Nephron (organoid): Measurements from ENCODE around the gene ZNF141.
A peak's percentile ranks its signal among the peaks of the same experiment; 100 is the strongest.

Source experiments
- H3K27ac Mint-ChIP-seq, 3 experiments: 2 replicates each; pipeline ENCODE4 v1.8.0; 2020; ENCODE audit warnings: mixed read lengths in 3 of 3, mild to moderate bottlenecking in 2 of 3, moderate library complexity in 1 of 3
- H3K27me3 Mint-ChIP-seq: 2 replicates; pipeline ENCODE4 v1.8.0; 2021; ENCODE audit warnings: low read depth, mild to moderate bottlenecking, moderate library complexity, mixed read lengths
- H3K36me3 Mint-ChIP-seq: 2 replicates; pipeline ENCODE4 v1.8.0; 2020; ENCODE audit warnings: low read depth, mixed read lengths
- H3K4me1 Mint-ChIP-seq: 2 replicates; pipeline ENCODE4 v1.8.0; 2020; ENCODE audit warnings: mixed read lengths
- H3K4me3 Mint-ChIP-seq, 3 experiments: 2 replicates each; pipeline ENCODE4 v1.8.0; 2020; ENCODE audit warnings: mild to moderate bottlenecking in 3 of 3, mixed read lengths in 3 of 3, moderate library complexity in 2 of 3
- H3K9me3 Mint-ChIP-seq: 2 replicates; pipeline ENCODE4 v1.8.0; 2020; ENCODE audit warnings: mixed read lengths
- TF ChIP-seq, protein P1 (sequence below), 3 experiments: fragments of 200-600 bp; sonication (generic); IDR thresholded peaks; one replicate each; pipeline ENCODE4 v1.5.0; 2021; ENCODE audit warnings: antibody characterized with exemption in 3 of 3; ENCODE audit not compliant: unreplicated experiment in 3 of 3

The ZNF141 gene

DNA sequence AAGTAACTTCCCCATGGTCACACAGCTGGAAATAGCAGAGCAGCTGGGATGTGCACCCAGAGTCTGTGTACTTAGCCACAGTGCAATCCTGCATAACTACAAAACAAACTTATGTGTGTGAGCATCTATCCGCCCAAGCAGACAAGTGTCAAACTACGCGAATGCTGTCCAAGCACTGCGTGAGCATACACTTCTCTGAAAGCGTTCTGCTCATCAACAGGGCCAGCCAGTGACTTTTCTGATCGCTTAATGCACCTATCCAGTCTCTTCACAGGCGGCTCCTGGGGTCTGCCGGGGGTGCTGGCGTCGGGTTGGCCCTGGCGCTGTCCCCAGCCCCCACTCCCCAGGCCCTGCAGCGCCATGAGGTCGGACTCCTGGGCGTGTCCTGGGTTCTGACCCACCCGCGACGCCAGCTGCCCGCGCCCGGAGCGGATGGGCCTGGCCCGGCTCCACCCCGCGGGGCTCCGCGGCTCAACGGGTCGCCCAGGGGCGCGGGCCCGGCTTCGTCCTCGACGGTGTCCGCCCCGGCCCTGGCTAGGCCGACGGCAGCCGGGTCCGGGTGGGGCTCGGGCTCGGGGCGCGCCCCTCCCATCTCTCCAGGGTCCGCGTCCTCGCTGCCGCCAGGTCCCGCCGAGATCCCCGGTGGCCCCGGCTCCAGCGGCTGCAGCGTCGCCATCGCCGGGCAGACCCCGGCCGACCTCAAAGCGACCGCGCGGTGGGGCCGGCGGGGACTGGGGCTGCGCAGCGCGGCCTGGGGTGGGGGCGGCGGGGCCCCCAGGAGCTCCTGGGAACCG is 1.3 kb upstream of the ZNF141 start:
- peaks cover 4% of the 10 kb centered on the region for H3K27me3 Mint-ChIP-seq
- peaks cover 45% of the 10 kb centered on the region for H3K36me3 Mint-ChIP-seq
- H3K4me3 Mint-ChIP-seq, result peak overlapping the region; percentile 60 to 99 (median 70)
- H3K27ac Mint-ChIP-seq, result peak overlapping the region; percentile 45 to 99 (median 88)
- TF ChIP-seq, protein P1, sequence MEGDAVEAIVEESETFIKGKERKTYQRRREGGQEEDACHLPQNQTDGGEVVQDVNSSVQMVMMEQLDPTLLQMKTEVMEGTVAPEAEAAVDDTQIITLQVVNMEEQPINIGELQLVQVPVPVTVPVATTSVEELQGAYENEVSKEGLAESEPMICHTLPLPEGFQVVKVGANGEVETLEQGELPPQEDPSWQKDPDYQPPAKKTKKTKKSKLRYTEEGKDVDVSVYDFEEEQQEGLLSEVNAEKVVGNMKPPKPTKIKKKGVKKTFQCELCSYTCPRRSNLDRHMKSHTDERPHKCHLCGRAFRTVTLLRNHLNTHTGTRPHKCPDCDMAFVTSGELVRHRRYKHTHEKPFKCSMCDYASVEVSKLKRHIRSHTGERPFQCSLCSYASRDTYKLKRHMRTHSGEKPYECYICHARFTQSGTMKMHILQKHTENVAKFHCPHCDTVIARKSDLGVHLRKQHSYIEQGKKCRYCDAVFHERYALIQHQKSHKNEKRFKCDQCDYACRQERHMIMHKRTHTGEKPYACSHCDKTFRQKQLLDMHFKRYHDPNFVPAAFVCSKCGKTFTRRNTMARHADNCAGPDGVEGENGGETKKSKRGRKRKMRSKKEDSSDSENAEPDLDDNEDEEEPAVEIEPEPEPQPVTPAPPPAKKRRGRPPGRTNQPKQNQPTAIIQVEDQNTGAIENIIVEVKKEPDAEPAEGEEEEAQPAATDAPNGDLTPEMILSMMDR (IDR thresholded peaks at IDR 0.05; ENCODE audit: unreplicated experiment in 3 of 3), result no peak
- peaks cover 13% of the 10 kb centered on the region for H3K4me1 Mint-ChIP-seq
- H3K9me3 Mint-ChIP-seq, result peaks cover 33% of the 10 kb centered on the region

DNA sequence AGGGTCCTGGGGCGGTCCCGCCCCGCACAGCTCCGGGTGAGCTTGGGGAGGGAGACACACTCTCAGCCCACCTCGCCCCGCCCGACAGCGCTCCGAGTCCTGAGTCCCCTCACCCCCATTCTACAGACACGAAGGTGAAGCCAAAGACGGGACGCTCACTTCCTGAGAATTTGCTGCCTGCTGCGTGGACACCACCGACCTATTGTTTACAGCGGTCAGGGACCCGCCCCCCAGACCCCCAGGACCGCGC is 796 bp upstream of the ZNF141 start:
- H3K27me3 Mint-ChIP-seq, result peaks cover 4% of the 10 kb centered on the region
- TF ChIP-seq, protein P1 (IDR thresholded peaks at IDR 0.05; ENCODE audit: unreplicated experiment in 3 of 3), result no peak
- peaks cover 50% of the 10 kb centered on the region for H3K36me3 Mint-ChIP-seq
- H3K4me3 Mint-ChIP-seq, result peak overlapping the region; percentile 96 to 100 (median 99)
- H3K4me1 Mint-ChIP-seq, result peaks cover 13% of the 10 kb centered on the region
- peaks cover 38% of the 10 kb centered on the region for H3K9me3 Mint-ChIP-seq
- peak overlapping the region; percentile 99 to 100 (median 99) for H3K27ac Mint-ChIP-seq

DNA sequence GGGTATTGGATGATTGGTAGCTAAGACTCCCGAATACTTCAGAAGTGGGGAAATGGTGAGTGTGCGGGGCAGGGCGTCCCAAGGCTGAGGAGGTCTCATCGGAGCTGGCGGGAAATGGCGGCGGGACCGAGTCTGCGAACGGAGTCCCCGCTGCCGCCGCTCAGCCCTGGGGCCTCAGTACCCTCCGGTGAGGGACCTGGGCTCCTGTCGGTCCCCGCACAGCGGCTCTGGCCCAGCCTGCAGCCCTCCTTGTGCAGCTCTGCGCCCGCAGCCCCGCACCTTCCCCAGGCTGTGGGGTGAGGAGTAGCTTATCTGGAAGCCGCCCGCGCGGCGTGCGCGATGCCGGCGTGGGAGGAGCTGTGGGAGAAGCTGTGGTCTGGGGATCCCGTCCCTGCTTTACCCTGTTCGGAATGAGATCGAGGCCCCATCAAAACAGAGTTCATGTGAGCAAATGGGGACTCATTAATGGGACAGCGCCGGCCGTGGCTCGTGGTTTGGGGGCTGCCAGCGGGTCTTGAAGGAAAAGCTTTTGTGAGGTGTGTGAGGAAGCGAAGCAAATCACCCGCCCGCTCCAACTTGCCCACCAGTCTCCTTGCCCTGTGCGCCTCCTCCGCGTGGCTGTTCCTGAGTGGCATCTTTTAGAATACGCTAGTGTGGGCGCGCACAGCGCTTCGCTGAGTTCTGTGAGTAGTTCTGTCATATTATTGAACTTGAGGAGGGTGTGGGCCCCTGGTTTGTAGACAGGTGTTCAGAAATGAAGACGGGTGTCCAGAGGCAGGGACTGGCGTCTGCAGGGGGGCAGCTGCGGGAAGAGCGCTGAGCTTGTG is 531 bp downstream of the ZNF141 start:
- peaks cover 13% of the 10 kb centered on the region for H3K4me1 Mint-ChIP-seq
- peak overlapping the region; percentile 96 to 100 (median 99) for H3K4me3 Mint-ChIP-seq
- H3K27me3 Mint-ChIP-seq, result peaks cover 4% of the 10 kb centered on the region
- H3K27ac Mint-ChIP-seq, result peak overlapping the region; percentile 99 to 100 (median 99)
- H3K36me3 Mint-ChIP-seq, result peaks cover 64% of the 10 kb centered on the region
- TF ChIP-seq, protein P1 (IDR thresholded peaks at IDR 0.05; ENCODE audit: unreplicated experiment in 3 of 3), result no peak
- peaks cover 50% of the 10 kb centered on the region for H3K9me3 Mint-ChIP-seq

DNA sequence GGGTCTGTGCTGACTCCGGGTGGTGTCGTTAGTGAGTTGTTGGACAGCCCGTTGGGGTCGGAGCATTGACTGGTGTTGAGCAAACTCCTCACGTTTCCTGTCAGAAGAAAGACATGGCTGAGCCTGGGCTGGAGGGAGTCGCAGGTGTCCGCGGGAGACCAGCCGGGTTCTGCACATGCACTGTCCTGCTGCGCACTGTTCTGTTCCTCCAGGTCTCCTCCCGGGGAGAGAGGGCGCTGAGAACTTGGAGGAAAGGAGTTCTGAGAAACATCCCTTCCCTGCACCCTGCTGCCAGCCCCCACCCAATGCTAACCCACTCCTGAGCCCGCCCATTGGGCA is 1.1 kb downstream of the ZNF141 start:
- peaks cover 54% of the 10 kb centered on the region for H3K9me3 Mint-ChIP-seq
- H3K4me3 Mint-ChIP-seq, result peak overlapping the region; percentile 96 to 100 (median 99)
- H3K27me3 Mint-ChIP-seq, result peaks cover 4% of the 10 kb centered on the region

DNA sequence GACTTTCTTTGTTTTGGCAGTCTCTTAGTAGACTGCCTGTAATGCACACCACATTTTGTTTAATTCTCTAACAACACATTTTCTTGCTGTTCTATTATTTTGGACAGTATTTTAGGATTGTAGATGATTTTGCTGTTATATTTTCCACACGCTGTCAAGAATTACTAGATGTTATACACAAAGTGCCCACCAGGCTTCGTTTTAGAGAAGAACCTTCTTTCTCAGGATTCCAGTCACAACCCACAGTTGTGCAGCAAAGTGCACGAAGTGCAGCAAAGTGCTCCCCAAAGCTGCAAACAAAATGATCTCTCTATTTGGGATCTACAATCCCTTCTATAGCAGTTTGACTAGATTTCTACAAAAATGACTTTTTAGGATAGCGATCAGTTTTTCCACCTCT is 2.4 kb downstream of the ZNF141 start:
- Mint-ChIP-seq H3K9me3 (peaks cover 64% of the 10 kb centered on the region), H3K36me3 (peaks cover 79% of the 10 kb centered on the region), H3K4me1 (peaks cover 13% of the 10 kb centered on the region), H3K27ac (no peak overlapping the region), H3K27me3 (peaks cover 4% of the 10 kb centered on the region), H3K4me3 (peak overlapping the region; percentile 96 to 100 (median 99))
- TF ChIP-seq, protein P1 (IDR thresholded peaks at IDR 0.05; ENCODE audit: unreplicated experiment in 3 of 3), result no peak

More for the DNA sequence above, 1.1 kb downstream of the ZNF141 start:
- TF ChIP-seq, protein P1 (IDR thresholded peaks at IDR 0.05; ENCODE audit: unreplicated experiment in 3 of 3), result no peak
- peak overlapping the region in 2 of 3 experiments; percentile 99 to 100 for H3K27ac Mint-ChIP-seq
- H3K36me3 Mint-ChIP-seq, result peaks cover 69% of the 10 kb centered on the region
- peaks cover 13% of the 10 kb centered on the region for H3K4me1 Mint-ChIP-seq
